GM12801 (cell line): Measurements from ENCODE around the gene VAT1.

ENCODE experiments used
- TF ChIP-seq, protein P1 (sequence below): IDR thresholded peaks from one replicate; pipeline ENCODE4 v1.5.1; 2011; ENCODE audit warnings: control low read depth; ENCODE audit not compliant: insufficient read length; ENCODE audit errors: extremely low read depth

The VAT1 gene

DNA sequence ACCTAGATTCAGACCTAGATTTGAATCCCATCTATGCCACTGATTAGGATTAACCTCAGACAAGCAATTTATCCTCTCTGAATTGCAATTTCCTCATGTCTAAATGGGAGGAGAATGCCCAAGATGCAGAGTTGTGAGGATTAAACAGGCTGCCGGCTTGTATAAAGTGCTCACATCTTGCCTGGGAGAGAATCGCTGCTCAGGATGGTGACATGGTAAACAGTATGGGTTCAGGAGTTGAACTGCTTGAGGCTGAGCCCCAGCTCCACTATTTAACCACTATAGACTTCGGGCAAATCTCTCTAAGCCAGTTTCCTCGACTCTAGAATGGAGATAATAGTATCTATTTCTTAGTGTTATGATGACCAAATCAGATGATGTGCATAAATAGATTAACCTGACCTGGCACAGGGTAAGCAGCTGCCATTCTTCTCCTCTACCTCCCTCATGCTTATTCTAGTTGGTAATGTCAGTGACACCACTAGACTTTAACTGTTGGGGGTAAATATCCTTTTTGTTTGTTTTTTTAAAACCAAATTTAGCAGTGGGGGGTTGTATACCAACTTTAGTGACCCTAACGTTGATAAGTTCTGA lies 24.7 kb downstream of the VAT1 start:
- TF ChIP-seq, protein P1, sequence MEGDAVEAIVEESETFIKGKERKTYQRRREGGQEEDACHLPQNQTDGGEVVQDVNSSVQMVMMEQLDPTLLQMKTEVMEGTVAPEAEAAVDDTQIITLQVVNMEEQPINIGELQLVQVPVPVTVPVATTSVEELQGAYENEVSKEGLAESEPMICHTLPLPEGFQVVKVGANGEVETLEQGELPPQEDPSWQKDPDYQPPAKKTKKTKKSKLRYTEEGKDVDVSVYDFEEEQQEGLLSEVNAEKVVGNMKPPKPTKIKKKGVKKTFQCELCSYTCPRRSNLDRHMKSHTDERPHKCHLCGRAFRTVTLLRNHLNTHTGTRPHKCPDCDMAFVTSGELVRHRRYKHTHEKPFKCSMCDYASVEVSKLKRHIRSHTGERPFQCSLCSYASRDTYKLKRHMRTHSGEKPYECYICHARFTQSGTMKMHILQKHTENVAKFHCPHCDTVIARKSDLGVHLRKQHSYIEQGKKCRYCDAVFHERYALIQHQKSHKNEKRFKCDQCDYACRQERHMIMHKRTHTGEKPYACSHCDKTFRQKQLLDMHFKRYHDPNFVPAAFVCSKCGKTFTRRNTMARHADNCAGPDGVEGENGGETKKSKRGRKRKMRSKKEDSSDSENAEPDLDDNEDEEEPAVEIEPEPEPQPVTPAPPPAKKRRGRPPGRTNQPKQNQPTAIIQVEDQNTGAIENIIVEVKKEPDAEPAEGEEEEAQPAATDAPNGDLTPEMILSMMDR: no peak

DNA sequence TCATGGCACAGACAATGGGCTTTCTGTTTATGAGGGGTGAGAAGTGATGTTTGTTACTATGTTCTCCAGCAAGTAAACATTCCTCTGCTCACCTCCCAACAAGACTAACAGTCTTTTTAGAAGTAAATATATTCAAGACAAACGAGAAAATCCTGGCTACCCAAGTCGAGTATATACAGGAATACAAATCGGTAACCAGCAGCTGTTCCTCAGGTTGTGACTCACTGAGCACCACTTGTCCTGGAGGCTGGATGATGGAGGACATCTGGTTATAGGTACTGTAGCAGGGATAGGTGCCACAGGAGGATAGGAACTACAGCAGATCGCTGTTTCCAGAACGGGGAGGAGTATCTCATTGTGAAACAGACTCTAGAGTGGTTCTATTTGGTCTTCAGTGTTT lies 29.3 kb downstream of the VAT1 start:
- TF ChIP-seq, protein P1: no peak

DNA sequence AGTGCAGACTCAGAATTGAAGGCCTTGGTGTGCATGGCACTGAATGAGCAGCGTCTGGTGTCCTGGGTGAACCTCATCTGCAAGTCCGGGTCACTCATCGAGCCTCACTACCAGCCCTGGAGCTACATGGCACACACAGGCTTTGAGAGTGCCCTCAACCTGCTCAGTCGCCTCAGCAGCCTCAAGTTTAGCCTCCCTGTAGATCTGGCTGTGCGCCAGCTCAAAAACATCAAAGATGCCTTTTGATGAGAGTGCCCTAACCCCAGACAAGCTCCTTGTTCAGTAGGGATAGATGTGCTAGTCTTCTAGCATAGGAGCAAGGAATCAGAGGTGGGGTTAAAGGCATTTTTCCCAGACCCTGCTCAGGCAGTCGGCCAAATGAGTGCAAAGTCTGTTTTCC lies 30.7 kb downstream of the VAT1 start:
- TF ChIP-seq, protein P1: no peak

DNA sequence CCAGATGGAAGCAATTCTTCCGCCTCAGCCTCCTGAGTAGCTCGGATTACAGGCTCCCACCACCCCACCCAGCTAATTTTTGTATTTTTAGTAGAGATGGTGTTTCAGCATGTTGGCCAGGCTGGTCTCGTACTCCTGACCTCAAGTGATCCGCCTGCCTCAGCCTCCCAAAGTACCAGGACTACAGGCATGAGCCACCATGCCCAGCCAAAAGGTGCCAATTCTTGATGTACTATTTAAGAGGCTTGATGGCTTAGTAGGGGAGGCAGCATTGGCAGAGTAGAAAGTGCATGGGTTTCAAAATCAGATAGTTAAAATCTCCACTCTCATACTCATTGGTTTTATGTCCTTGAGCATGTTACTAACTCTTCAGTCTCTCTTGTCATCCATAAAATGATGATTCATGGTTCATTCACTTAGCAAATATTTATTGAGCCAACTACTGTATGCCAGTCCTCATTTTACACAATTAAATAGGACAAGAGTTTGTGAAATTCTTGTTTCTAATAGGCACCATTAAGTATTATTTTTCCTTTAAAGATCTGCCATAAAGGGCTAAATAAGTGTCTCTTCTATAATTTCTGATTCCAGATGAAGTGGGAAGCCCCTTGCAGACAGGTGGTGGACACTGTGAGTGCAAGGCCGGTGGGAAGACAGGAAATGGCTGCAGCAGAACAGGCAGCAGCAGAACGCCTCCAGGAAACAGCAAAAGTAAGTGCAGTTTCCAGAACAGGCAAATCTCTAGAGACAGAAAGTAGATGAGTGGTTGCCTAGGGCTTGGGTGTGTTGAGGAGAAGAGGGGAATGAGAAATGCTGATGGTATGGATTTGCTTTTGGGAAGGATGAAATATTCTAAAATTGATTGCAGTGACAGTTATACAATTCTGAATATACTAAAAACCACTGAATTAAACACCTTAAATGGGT lies 32.2 kb downstream of the VAT1 start:
- TF ChIP-seq, protein P1: no peak

DNA sequence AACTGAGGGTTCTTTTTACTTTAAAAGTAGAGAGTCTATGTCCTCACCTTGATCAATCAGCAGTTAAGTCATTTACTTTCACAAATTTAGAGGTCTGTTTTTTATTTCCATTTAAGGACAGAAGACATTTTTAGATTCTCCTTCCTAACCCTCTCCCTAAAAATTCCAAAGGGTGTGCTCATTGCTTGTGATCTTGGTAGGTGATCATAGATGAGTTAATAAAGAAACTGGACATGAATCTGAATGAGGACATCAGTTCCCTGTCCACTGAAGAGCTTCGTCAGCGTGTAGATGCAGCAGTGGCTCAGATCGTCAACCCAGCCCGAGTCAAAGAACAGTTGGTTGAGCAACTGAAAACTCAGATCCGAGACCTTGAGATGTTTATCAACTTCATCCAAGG lies 33.0 kb downstream of the VAT1 start:
- TF ChIP-seq, protein P1: no peak

DNA sequence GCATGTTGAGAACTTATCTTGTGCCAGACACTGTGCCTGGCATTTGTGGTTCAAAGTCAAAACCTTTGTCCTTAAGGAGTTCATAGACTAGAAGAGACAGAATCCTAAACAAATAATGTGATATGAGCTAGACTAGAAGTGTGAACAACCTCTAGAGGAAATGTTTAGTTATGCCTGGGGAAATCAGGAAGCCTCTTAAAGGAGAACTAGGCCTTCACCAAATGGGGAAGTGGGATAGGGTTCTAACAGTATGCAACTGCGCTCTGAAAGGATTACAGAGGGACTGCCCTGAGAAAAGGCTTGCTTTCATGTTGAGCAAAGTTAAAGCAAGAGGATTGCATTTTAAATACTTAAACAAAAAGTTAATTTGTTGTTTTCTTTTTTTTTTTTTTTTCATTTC lies 37.0 kb downstream of the VAT1 start:
- TF ChIP-seq, protein P1: no peak

DNA sequence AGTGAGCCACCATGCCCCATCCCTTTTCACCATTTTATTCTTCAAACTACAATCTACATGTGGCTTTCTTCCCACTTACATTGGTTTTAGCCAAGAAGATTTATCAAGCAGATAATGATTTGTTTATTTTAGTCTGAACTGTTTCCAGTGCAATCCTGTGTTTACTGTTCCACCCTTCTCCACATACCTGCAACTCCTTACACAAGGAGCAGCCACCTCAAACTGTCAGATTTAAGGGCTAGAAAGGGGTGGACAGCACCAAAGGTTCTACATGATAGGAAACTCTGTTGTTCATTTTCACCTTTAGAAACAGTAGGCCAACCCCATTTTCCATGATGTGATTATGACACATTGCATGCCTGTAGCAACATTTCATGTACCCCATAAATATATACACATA lies 39.9 kb downstream of the VAT1 start:
- TF ChIP-seq, protein P1: no peak
